Activated T-helper 1 cell treated with anti-CD3 and anti-CD28 coated beads, Interleukin-12 subunit alpha, Interleukin-12 subunit beta, Interleukin-2, Interleukin-4 antibody, amounts not matched to agents 30 ng/mL and 10 ng/mL and 1 ng/mL, durations not matched to agents 14 hours and 24 hours and 36 hours (primary cell): Measurements from ENCODE around the gene CROCC2. TPM values are rescaled to one million over a fixed set of nuclear protein-coding genes. Genes with fewer than 3 reads are reported as not detected.
A peak's percentile ranks its signal among the peaks of the same experiment; 100 is the strongest.

Experiments
- DNase-seq: peaks from one replicate; pipeline ENCODE4 v3.0.0; 2021; ENCODE audit warnings: low spot score
- H3K27ac Mint-ChIP-seq: one replicate; pipeline ENCODE4 v1.8.0; 2021; ENCODE audit warnings: mild to moderate bottlenecking, mixed read lengths
- H3K27me3 Mint-ChIP-seq: one replicate; pipeline ENCODE4 v1.8.0; 2022; ENCODE audit warnings: mild to moderate bottlenecking, moderate library complexity, mixed read lengths; ENCODE audit not compliant: insufficient read depth
- H3K36me3 Mint-ChIP-seq: one replicate; pipeline ENCODE4 v1.8.0; 2021; ENCODE audit warnings: low read depth, mixed read lengths
- H3K4me1 Mint-ChIP-seq: one replicate; pipeline ENCODE4 v1.8.0; 2021; ENCODE audit warnings: low read depth, mixed read lengths
- H3K4me3 Mint-ChIP-seq: one replicate; pipeline ENCODE4 v1.8.0; 2021; ENCODE audit warnings: mild to moderate bottlenecking, moderate library complexity, mixed read lengths
- H3K9me3 Mint-ChIP-seq: one replicate; pipeline ENCODE4 v1.8.0; 2021; ENCODE audit warnings: mixed read lengths
- intact Hi-C: fragments of 100-400 bp; cut with micrococcal nuclease; formaldehyde crosslinking; loops from one replicate; pipeline ENCODE4 v1.15.1; 2024
- total RNA-seq: library from RNA; stranded (reverse); gene quantifications from 2 replicates; pipeline ENCODE4 v1.2.3, GENCODE V29; 2022

CROCC2 gene
- total RNA-seq, 1 donor from 2014 or later: not detected

- Mint-ChIP-seq H3K4me3 (no peak overlapping the region), H3K9me3 (peaks cover 25% of the 10 kb centered on the region), H3K4me1 (peaks cover 14% of the 10 kb centered on the region), H3K36me3 (peaks cover 3% of the 10 kb centered on the region), H3K27ac (no peak overlapping the region), H3K27me3 (peaks cover 33% of the 10 kb centered on the region)
- intact Hi-C loops: no loop called here
- DNase-seq: no peak
These were observed 95.5 kb downstream of the CROCC2 start for GRCh38 chr2:241001413-241002274.

GRCh38 chr2:241002275-241003046 is 96.3 kb downstream of the CROCC2 start:
- peaks cover 3% of the 10 kb centered on the region for H3K36me3 Mint-ChIP-seq
- intact Hi-C loops: no loop called here
- no peak overlapping the region for H3K4me3 Mint-ChIP-seq
- peaks cover 18% of the 10 kb centered on the region for H3K4me1 Mint-ChIP-seq
- H3K27ac Mint-ChIP-seq: no peak overlapping the region
- peaks cover 25% of the 10 kb centered on the region for H3K9me3 Mint-ChIP-seq
- peaks cover 29% of the 10 kb centered on the region for H3K27me3 Mint-ChIP-seq
- no peak for DNase-seq

DNA sequence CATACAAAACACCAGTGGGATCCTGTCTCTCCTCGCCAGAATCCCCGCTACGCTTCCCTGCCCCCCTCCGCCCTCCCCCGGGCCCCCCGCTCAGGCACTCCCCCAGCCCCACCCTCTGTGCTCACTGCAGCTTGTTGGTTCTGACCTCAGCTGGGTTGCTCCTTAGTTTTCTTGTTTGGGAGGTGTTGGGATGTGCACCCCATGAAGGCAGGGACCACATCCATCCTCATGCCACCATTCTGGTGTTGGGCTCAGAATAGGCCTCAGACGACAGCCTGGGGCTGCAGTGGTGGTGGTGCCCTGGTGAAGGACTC is 96.9 kb downstream of the CROCC2 start:
- Mint-ChIP-seq H3K27ac (no peak overlapping the region), H3K27me3 (peaks cover 29% of the 10 kb centered on the region), H3K4me3 (no peak overlapping the region), H3K36me3 (peaks cover 3% of the 10 kb centered on the region), H3K4me1 (peaks cover 18% of the 10 kb centered on the region), H3K9me3 (peaks cover 25% of the 10 kb centered on the region)
- intact Hi-C loops: no loop called here
- no peak for DNase-seq

DNA sequence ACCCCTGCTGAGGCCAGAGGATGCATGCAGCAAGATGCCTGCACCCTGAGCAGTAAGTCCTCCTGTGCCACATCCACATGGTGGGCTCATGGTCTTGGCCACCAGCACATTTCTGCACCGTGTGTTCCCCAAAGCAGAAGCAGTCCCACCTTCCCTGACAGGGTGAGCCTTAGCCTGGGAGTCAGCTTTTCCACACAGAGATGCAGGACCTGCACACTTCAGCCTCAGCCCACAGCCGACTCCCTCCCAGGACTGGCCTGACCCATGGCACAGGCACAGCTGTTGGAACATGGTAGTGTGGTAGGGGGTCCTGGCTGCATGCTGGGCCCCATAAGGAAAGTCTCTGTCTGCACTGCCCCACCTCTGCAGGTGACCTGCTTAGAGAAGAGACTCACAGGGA is 97.2 kb downstream of the CROCC2 start:
- Mint-ChIP-seq H3K4me3 (no peak overlapping the region), H3K27ac (no peak overlapping the region), H3K9me3 (peaks cover 25% of the 10 kb centered on the region), H3K4me1 (peaks cover 18% of the 10 kb centered on the region), H3K27me3 (peaks cover 29% of the 10 kb centered on the region), H3K36me3 (peaks cover 3% of the 10 kb centered on the region)
- intact Hi-C loops: no loop called here
- DNase-seq: no peak

DNA sequence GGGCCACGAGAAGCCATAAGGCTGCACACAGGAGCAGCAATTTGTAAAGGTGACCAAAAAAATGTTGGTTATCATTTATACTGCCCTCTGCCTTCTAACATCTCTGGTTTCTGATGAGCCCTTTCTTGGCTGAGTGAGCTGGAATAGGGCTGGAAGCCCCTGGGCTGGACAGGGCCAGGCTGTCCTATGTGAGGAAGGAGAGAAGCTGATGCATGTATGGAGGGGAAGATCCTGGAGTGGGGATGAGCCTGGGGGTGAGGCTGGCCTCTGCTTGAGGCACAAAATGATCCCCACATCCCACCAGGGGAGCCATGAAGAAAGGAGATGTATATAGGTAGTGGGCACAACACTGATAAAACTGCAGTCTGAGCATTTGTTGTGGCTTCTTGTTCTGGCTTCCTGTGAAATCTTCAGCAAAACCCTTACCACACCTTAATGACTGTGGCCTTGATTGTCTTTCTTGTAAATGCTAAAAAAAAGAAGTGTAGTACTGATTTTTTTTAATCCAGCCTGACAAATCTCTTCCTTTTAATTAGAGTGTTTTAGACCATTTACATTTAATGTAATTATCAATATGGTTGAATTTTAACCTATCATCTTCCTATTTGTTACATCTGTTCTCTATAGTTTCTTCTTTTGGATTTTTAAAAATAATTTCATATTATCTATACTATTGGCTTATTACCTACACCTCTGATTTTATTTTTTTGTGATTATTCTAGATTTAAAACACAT is 97.9 kb downstream of the CROCC2 start:
- H3K9me3 Mint-ChIP-seq: peaks cover 25% of the 10 kb centered on the region
- H3K4me3 Mint-ChIP-seq: no peak overlapping the region

DNA sequence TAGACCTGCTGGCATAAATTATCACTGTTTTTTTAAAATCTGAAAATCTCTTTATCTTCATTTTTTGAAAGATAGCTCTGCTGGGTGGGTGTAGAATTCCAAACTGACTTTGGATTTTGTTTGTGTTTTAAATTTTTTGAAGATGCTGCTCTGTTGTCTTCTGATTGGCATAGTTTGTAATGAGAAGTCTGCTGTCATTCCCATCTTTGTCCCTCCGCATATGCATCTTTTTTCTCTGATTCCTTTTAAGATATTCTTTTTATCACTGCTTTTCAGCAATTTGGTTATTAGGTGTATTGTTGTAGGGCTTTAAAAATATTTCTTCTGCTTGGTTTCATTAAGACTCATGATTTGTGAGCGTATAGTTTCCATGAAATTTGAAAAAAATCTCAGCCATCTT is 99.4 kb downstream of the CROCC2 start:
- Mint-ChIP-seq H3K27ac (no peak overlapping the region), H3K4me1 (peaks cover 33% of the 10 kb centered on the region), H3K36me3 (peaks cover 3% of the 10 kb centered on the region), H3K4me3 (no peak overlapping the region), H3K27me3 (peaks cover 20% of the 10 kb centered on the region), H3K9me3 (peaks cover 25% of the 10 kb centered on the region)
- no peak for DNase-seq
- intact Hi-C loops: no loop called here

More for the DNA sequence above, 97.9 kb downstream of the CROCC2 start:
- Mint-ChIP-seq H3K36me3 (peaks cover 3% of the 10 kb centered on the region), H3K4me1 (peaks cover 20% of the 10 kb centered on the region), H3K27me3 (peaks cover 29% of the 10 kb centered on the region), H3K27ac (peak overlapping the region; percentile 21)
- DNase-seq: no peak
- intact Hi-C loops: no loop called here

- H3K9me3 Mint-ChIP-seq: peaks cover 25% of the 10 kb centered on the region
- H3K27ac Mint-ChIP-seq: peak overlapping the region; percentile 13
- intact Hi-C loops: no loop called here
- peaks cover 14% of the 10 kb centered on the region for H3K27me3 Mint-ChIP-seq
- peaks cover 33% of the 10 kb centered on the region for H3K4me1 Mint-ChIP-seq
- peaks cover 3% of the 10 kb centered on the region for H3K36me3 Mint-ChIP-seq
- H3K4me3 Mint-ChIP-seq: no peak overlapping the region
- no peak for DNase-seq
These were observed 100.3 kb downstream of the CROCC2 start for GRCh38 chr2:241006412-241006811.

DNA sequence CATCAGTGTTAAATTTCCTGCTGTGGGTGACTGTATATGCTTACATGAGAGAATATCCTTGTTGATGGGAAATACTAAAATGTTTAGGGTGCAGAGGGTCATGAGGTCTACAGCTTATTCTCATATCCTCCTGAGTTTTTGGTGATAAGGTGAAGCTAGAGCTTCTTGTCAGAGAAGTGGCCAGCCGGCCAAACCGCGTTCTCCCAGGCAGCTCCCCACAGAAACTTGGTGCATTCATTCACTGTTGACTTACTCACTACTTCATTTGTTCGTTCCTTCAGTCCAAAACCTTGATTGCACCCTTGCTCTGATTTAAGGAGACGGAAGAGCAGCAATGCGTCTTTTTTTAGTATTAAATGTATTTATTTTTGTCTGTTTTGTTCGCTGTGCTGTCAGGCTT is 101.0 kb downstream of the CROCC2 start:
- peaks cover 33% of the 10 kb centered on the region for H3K4me1 Mint-ChIP-seq
- H3K36me3 Mint-ChIP-seq: peaks cover 3% of the 10 kb centered on the region
- peaks cover 25% of the 10 kb centered on the region for H3K9me3 Mint-ChIP-seq
- DNase-seq: no peak
- no peak overlapping the region for H3K4me3 Mint-ChIP-seq
- H3K27me3 Mint-ChIP-seq: peaks cover 14% of the 10 kb centered on the region
- no peak overlapping the region for H3K27ac Mint-ChIP-seq
- intact Hi-C loops: no loop called here

- DNase-seq: no peak
- peaks cover 33% of the 10 kb centered on the region for H3K4me1 Mint-ChIP-seq
- intact Hi-C loops: no loop called here
These were observed 102.0 kb downstream of the CROCC2 start for GRCh38 chr2:241007880-241008710.

DNA sequence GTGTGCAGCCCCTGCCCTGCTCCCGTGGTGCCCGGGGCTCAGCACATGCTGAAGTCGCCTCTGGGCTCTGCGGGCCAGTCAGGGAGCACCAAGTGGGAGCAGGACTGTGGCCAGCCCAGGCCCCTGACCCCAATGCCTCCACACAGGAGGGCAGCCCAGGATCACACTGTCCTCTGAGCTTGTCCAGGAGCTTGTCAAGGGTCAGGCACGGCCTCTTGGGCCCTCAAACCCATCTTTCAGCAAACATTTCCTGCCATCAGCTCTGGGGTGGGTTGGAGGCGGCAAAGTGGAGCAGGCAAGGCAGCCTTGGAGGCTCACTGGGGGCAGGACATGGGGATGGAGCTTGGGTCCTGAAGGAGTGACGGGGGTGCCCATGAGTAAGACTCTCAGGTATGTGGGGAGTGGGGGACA is 102.6 kb downstream of the CROCC2 start:
- intact Hi-C loops: no loop called here
- Mint-ChIP-seq H3K9me3 (peaks cover 21% of the 10 kb centered on the region), H3K27me3 (peaks cover 14% of the 10 kb centered on the region), H3K4me1 (peaks cover 31% of the 10 kb centered on the region), H3K36me3 (peaks cover 6% of the 10 kb centered on the region), H3K4me3 (no peak overlapping the region), H3K27ac (no peak overlapping the region)
- DNase-seq: no peak

More at GRCh38 chr2:241007880-241008710, 102.0 kb downstream of the CROCC2 start:
- Mint-ChIP-seq H3K36me3 (peaks cover 6% of the 10 kb centered on the region), H3K27me3 (peaks cover 14% of the 10 kb centered on the region), H3K27ac (no peak overlapping the region), H3K4me3 (no peak overlapping the region), H3K9me3 (peaks cover 25% of the 10 kb centered on the region)

GRCh38 chr2:241009191-241009590 is 103.1 kb downstream of the CROCC2 start:
- H3K4me1 Mint-ChIP-seq: peaks cover 28% of the 10 kb centered on the region
- H3K9me3 Mint-ChIP-seq: peaks cover 17% of the 10 kb centered on the region
- H3K27ac Mint-ChIP-seq: peak overlapping the region; percentile 64
- H3K27me3 Mint-ChIP-seq: peaks cover 11% of the 10 kb centered on the region
- DNase-seq: no peak
- intact Hi-C loops: no loop called here
- peaks cover 6% of the 10 kb centered on the region for H3K36me3 Mint-ChIP-seq
- H3K4me3 Mint-ChIP-seq: no peak overlapping the region
